Ishikawa (cell line): ENCODE measurements around the gene HAPLN2.

ENCODE experiments used
- CEBPB ChIP-seq: IDR thresholded peaks from 2 replicates; pipeline ENCODE4 v1.6.1; 2012
- EGR1 ChIP-seq: IDR thresholded peaks from 2 replicates; pipeline ENCODE4 v1.6.1; 2012
- EP300 ChIP-seq: IDR thresholded peaks from 2 replicates; pipeline ENCODE4 v1.6.1; 2012; ENCODE audit warnings: borderline replicate concordance
- RAD21 ChIP-seq: IDR thresholded peaks from 2 replicates; pipeline ENCODE4 v1.6.1; 2012; ENCODE audit warnings: low read depth
- TAF1 ChIP-seq: IDR thresholded peaks from 2 replicates; pipeline ENCODE4 v1.6.1; 2012; ENCODE audit warnings: low read depth, mild to moderate bottlenecking
- TEAD4 ChIP-seq: IDR thresholded peaks from 2 replicates; pipeline ENCODE4 v1.6.1; 2012
- ZBTB7A ChIP-seq: IDR thresholded peaks from 2 replicates; pipeline ENCODE4 v1.6.1; 2012; ENCODE audit warnings: low read depth

GRCh38 chr1:156632355-156632754 is 13.1 kb downstream of the HAPLN2 start:
- TF ChIP-seq CEBPB: no peak
- no peak for TF ChIP-seq EP300
- TF ChIP-seq TAF1: no peak
- no peak for TF ChIP-seq RAD21
- TF ChIP-seq EGR1: no peak
- no peak for TF ChIP-seq ZBTB7A
- TF ChIP-seq TEAD4: no peak
